PFSK-1 (cell line): Measurements from ENCODE around the gene NFATC4.

Experiments used
- FOXP2 ChIP-seq: optimal IDR thresholded peaks from 2 replicates; pipeline ENCODE3; 2011; ENCODE audit warnings: borderline replicate concordance, control low read depth, inconsistent platforms; ENCODE audit not compliant: insufficient read depth; ENCODE audit errors: extremely low read length, extremely low read depth
- POLR2AphosphoS5 ChIP-seq: IDR thresholded peaks from 2 replicates; pipeline ENCODE4 v1.6.1; 2012; ENCODE audit warnings: low read depth, mild to moderate bottlenecking, control low read depth, low read length, moderate library complexity
- SIN3A ChIP-seq: IDR thresholded peaks from 2 replicates; pipeline ENCODE4 v1.6.1; 2012; ENCODE audit warnings: mild to moderate bottlenecking, low read length, moderate library complexity, borderline replicate concordance; ENCODE audit not compliant: insufficient read depth
- TAF1 ChIP-seq: IDR thresholded peaks from 2 replicates; pipeline ENCODE4 v1.6.1; 2012; ENCODE audit warnings: low read length, control low read depth, borderline replicate concordance; ENCODE audit not compliant: insufficient read depth
- TF ChIP-seq, protein P1 (sequence below), 2 experiments: IDR thresholded peaks; 2 replicates each; pipeline versions ENCODE4 v1.6.1 to v1.8.0; 2011 to 2012; ENCODE audit warnings: low read depth in 2 of 2, low read length in 2 of 2, control low read depth in 1 of 2, inconsistent platforms in 1 of 2, mild to moderate bottlenecking in 1 of 2, moderate library complexity in 1 of 2; ENCODE audit not compliant: insufficient read depth in 1 of 2

Gene NFATC4

GRCh38 chr14:24409956-24410355 is 42.0 kb downstream of the NFATC4 start:
- TF ChIP-seq, protein P1, sequence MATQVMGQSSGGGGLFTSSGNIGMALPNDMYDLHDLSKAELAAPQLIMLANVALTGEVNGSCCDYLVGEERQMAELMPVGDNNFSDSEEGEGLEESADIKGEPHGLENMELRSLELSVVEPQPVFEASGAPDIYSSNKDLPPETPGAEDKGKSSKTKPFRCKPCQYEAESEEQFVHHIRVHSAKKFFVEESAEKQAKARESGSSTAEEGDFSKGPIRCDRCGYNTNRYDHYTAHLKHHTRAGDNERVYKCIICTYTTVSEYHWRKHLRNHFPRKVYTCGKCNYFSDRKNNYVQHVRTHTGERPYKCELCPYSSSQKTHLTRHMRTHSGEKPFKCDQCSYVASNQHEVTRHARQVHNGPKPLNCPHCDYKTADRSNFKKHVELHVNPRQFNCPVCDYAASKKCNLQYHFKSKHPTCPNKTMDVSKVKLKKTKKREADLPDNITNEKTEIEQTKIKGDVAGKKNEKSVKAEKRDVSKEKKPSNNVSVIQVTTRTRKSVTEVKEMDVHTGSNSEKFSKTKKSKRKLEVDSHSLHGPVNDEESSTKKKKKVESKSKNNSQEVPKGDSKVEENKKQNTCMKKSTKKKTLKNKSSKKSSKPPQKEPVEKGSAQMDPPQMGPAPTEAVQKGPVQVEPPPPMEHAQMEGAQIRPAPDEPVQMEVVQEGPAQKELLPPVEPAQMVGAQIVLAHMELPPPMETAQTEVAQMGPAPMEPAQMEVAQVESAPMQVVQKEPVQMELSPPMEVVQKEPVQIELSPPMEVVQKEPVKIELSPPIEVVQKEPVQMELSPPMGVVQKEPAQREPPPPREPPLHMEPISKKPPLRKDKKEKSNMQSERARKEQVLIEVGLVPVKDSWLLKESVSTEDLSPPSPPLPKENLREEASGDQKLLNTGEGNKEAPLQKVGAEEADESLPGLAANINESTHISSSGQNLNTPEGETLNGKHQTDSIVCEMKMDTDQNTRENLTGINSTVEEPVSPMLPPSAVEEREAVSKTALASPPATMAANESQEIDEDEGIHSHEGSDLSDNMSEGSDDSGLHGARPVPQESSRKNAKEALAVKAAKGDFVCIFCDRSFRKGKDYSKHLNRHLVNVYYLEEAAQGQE (IDR thresholded peaks at IDR 0.05; ENCODE audit: insufficient read depth in 1 of 2, low read depth in 2 of 2, low read length in 2 of 2) = no peak
- no peak for TF ChIP-seq FOXP2

DNA sequence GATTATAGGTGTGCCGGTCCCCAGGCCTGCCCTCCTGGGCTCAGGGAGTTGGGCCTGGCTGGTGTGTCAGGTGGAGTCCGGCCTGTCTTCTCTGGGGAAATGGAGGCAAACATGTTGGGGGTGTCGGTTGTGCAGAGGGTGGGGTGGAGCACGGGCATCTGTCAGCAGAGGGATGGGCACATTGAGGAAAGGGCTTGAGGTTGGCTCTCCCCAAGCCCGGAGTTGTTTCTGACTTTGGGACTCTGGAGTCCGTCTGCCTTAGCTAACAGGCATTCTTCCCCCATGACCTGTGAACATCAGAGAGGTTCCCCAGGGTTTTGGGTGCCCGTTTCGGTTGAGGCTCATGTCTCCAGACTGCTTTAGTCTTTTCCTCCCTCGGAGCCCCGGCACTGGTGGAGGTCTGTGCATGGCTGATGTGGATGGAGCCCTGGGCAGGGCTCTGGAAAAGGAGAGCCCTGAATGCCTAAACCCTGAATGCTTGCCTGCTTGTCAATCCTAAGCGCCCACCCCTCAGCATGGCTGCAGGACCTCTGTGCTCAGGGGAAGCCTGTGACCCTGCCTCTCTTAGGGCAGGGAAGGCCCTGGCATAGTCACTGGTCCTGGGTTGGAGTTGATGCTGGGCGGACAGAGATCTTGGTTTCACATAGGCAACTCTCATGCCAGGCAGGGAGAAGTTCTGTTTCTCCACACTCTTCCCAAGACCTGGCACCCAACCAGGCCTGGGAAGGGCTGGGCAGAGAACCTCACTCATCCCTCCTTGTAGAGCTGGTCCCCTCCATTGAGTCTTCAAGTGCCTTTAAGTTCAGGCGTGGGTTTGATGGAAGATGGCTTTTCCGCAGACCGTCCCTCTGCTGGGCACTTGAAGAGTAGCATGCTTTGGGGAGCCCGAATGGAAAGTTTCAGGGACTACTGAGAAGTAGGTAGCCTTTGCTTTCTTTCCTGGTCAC is 43.7 kb downstream of the NFATC4 start:
- TF ChIP-seq POLR2AphosphoS5 = no peak
- TF ChIP-seq FOXP2 = no peak
- TF ChIP-seq, protein P1 (IDR thresholded peaks at IDR 0.05; ENCODE audit: insufficient read depth in 1 of 2, low read depth in 2 of 2, low read length in 2 of 2) = no peak
- TF ChIP-seq SIN3A = no peak
- TF ChIP-seq TAF1 = no peak

DNA sequence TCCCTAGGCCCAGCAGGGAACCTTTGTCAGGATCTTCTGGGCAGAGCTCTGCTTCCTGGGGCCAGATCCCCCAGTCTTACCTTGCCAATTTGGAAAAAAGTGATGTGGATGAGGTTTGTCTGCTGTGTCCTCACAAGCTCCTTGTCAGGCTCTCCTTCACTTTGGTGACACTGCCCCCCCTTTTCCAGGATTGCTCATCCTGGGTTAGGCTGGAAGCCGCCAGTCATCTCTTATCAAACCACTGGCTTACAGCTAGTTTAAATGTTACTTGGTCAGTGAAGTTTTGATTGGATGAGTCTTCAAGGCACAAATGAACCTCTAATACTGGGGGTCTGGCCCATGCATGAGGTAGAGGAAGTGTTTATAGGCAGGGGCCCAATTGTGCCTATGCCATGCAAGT is 46.1 kb downstream of the NFATC4 start:
- TF ChIP-seq SIN3A (no peak), TAF1 (no peak), POLR2AphosphoS5 (no peak), FOXP2 (no peak)
- TF ChIP-seq, protein P1 (IDR thresholded peaks at IDR 0.05; ENCODE audit: insufficient read depth in 1 of 2, low read depth in 2 of 2, low read length in 2 of 2) = no peak

GRCh38 chr14:24414732-24415420 is 46.9 kb downstream of the NFATC4 start:
- TF ChIP-seq FOXP2 (no peak), POLR2AphosphoS5 (no peak), SIN3A (no peak), TAF1 (no peak)
- TF ChIP-seq, protein P1 (IDR thresholded peaks at IDR 0.05; ENCODE audit: insufficient read depth in 1 of 2, low read depth in 2 of 2, low read length in 2 of 2) = no peak
